ENCODE data around the gene CAMK2N2.
A peak's percentile ranks its signal among the peaks of the same experiment; 100 is the strongest.

The CAMK2N2 gene

GRCh38 chr3:184261270-184261853 is at the start of gene CAMK2N2:
Gene CAMK2N2, minus strand, starts transcription at chr3:184261553. Its CDS starts 268 bp downstream, at chr3:184261285.
- H3K27me3 ChIP-seq (ENCODE audit: insufficient read depth, poor library complexity, severe bottlenecking), result peaks cover 23% of the 10 kb centered on the region
- no peaks in the 10 kb centered on the region for H3K4me1 ChIP-seq (ENCODE audit: insufficient read depth, poor library complexity, severe bottlenecking)
- ATAC-seq (ENCODE audit: low read depth) (peak; percentile 65), DNase-seq (ENCODE audit: low spot score) (peak; percentile 80)
- no peak for TF ChIP-seq CTCF (IDR thresholded peaks at IDR 0.05; ENCODE audit: poor library complexity, severe bottlenecking)
- H3K4me3 ChIP-seq (ENCODE audit: severe bottlenecking), result peak within 1 kb of the TSS; percentile 42
- no peak within 1 kb of the TSS for H3K27ac ChIP-seq (ENCODE audit: poor library complexity, severe bottlenecking)
- H3K36me3 ChIP-seq (ENCODE audit: low read depth), result no peaks in the 10 kb centered on the region
- H3K9me3 ChIP-seq (ENCODE audit: severe bottlenecking), result no peaks in the 10 kb centered on the region

GRCh38 chr3:184308744-184309143 is 47.4 kb upstream of the CAMK2N2 start:
- H3K27me3 ChIP-seq (ENCODE audit: insufficient read depth, poor library complexity, severe bottlenecking), result no peaks in the 10 kb centered on the region
- no peak for ATAC-seq (ENCODE audit: low read depth)
- no peak overlapping the region for H3K27ac ChIP-seq (ENCODE audit: poor library complexity, severe bottlenecking)
- no peaks in the 10 kb centered on the region for H3K4me1 ChIP-seq (ENCODE audit: insufficient read depth, poor library complexity, severe bottlenecking)
- TF ChIP-seq CTCF (IDR thresholded peaks at IDR 0.05; ENCODE audit: poor library complexity, severe bottlenecking), result no peak
- peaks cover 61% of the 10 kb centered on the region for H3K36me3 ChIP-seq (ENCODE audit: low read depth)
- no peak for DNase-seq (ENCODE audit: low spot score)
- H3K9me3 ChIP-seq (ENCODE audit: severe bottlenecking), result no peaks in the 10 kb centered on the region
- H3K4me3 ChIP-seq (ENCODE audit: severe bottlenecking), result no peak overlapping the region

- Histone ChIP-seq H3K27ac (ENCODE audit: poor library complexity, severe bottlenecking) (no peak overlapping the region), H3K4me3 (ENCODE audit: severe bottlenecking) (no peak overlapping the region), H3K9me3 (ENCODE audit: severe bottlenecking) (no peaks in the 10 kb centered on the region), H3K27me3 (ENCODE audit: insufficient read depth, poor library complexity, severe bottlenecking) (no peaks in the 10 kb centered on the region), H3K4me1 (ENCODE audit: insufficient read depth, poor library complexity, severe bottlenecking) (no peaks in the 10 kb centered on the region), H3K36me3 (ENCODE audit: low read depth) (peaks cover 69% of the 10 kb centered on the region)
- ATAC-seq (ENCODE audit: low read depth) (no peak), DNase-seq (ENCODE audit: low spot score) (no peak)
- no peak for TF ChIP-seq CTCF (IDR thresholded peaks at IDR 0.05; ENCODE audit: poor library complexity, severe bottlenecking)
Measured at GRCh38 chr3:184307915-184308314, 46.6 kb upstream of the CAMK2N2 start.

- no peak for TF ChIP-seq CTCF (IDR thresholded peaks at IDR 0.05; ENCODE audit: poor library complexity, severe bottlenecking)
- H3K36me3 ChIP-seq (ENCODE audit: low read depth), result peaks cover 84% of the 10 kb centered on the region
- H3K9me3 ChIP-seq (ENCODE audit: severe bottlenecking), result no peaks in the 10 kb centered on the region
- no peak overlapping the region for H3K4me3 ChIP-seq (ENCODE audit: severe bottlenecking)
- ATAC-seq (ENCODE audit: low read depth) (no peak), DNase-seq (ENCODE audit: low spot score) (no peak)
- no peak overlapping the region for H3K27ac ChIP-seq (ENCODE audit: poor library complexity, severe bottlenecking)
- no peaks in the 10 kb centered on the region for H3K27me3 ChIP-seq (ENCODE audit: insufficient read depth, poor library complexity, severe bottlenecking)
- no peaks in the 10 kb centered on the region for H3K4me1 ChIP-seq (ENCODE audit: insufficient read depth, poor library complexity, severe bottlenecking)
Measured at GRCh38 chr3:184306341-184306972, 45.1 kb upstream of the CAMK2N2 start.

GRCh38 chr3:184305577-184305976 is 44.2 kb upstream of the CAMK2N2 start:
- DNase-seq (ENCODE audit: low spot score) (no peak), ATAC-seq (ENCODE audit: low read depth) (peak; percentile 50; the same call in 1 of the 3 replicates)
- peaks cover 93% of the 10 kb centered on the region for H3K36me3 ChIP-seq (ENCODE audit: low read depth)
- peak; percentile 55 for TF ChIP-seq CTCF (IDR thresholded peaks at IDR 0.05; ENCODE audit: poor library complexity, severe bottlenecking)
- peaks cover 4% of the 10 kb centered on the region for H3K4me1 ChIP-seq (ENCODE audit: insufficient read depth, poor library complexity, severe bottlenecking)
- H3K27me3 ChIP-seq (ENCODE audit: insufficient read depth, poor library complexity, severe bottlenecking), result no peaks in the 10 kb centered on the region
- no peaks in the 10 kb centered on the region for H3K9me3 ChIP-seq (ENCODE audit: severe bottlenecking)
- no peak overlapping the region for H3K4me3 ChIP-seq (ENCODE audit: severe bottlenecking)
- H3K27ac ChIP-seq (ENCODE audit: poor library complexity, severe bottlenecking), result no peak overlapping the region
